RPMI8226 (cell line): ENCODE measurements around the gene ARFIP2.

Experiments
- DNase-seq: peaks from one replicate; pipeline ENCODE4 v3.0.0-alpha.2; 2015

ARFIP2 gene

GRCh38 chr11:6438979-6439571 is 42.1 kb downstream of the ARFIP2 start:
- peak; percentile 61 for DNase-seq

- no peak for DNase-seq
Measured at GRCh38 chr11:6437993-6438392, 43.1 kb downstream of the ARFIP2 start.

GRCh38 chr11:6437423-6437822 is 43.7 kb downstream of the ARFIP2 start:
- no peak for DNase-seq

- DNase-seq, result no peak
Measured at GRCh38 chr11:6433998-6434660, 47.0 kb downstream of the ARFIP2 start.

GRCh38 chr11:6431861-6432260 is 49.3 kb downstream of the ARFIP2 start:
- no peak for DNase-seq

GRCh38 chr11:6427516-6427915 is 53.6 kb downstream of the ARFIP2 start:
- DNase-seq, result no peak
